GM12873 (cell line): Measurements from ENCODE around the gene INSIG2.

ENCODE experiments used
- CTCF ChIP-seq: IDR thresholded peaks from 2 replicates; pipeline ENCODE4 v1.5.1; 2012; ENCODE audit warnings: low read depth, mild to moderate bottlenecking, moderate library complexity, low read length, control low read depth; ENCODE audit not compliant: insufficient read depth; ENCODE audit errors: missing control alignments

INSIG2 gene

GRCh38 chr2:118153433-118153832 lies 65.2 kb downstream of the INSIG2 start:
- TF ChIP-seq CTCF = no peak

GRCh38 chr2:118154176-118154575 lies 65.9 kb downstream of the INSIG2 start:
- TF ChIP-seq CTCF = no peak
